Natural killer cell (primary cell): ENCODE measurements around the gene STK38L. TPM values are rescaled to one million over a fixed set of nuclear protein-coding genes. Genes with fewer than 3 reads are reported as not detected.

Experiments used
- ATAC-seq, 3 donors: fragments of 150-1000 bp in 2 of 3; fragments of 200-7000 bp in 1 of 3; cut with Tn5 transposase; 1 replicate in 1 of 3; 2 replicates in 2 of 3; pipeline ENCODE4 v1.10.0; 2021; ENCODE audit warnings: mild to moderate bottlenecking in 2 of 3, moderate library complexity in 2 of 3
- DNase-seq, 2 donors: peaks; one replicate each; pipeline versions ENCODE4 v3.0.0 to v3.0.0-alpha.2; 2013 to 2021; ENCODE audit warnings: mixed read lengths in 1 of 2
- H3K27ac ChIP-seq: one replicate; pipeline ENCODE4 v1.5.1; 2013; ENCODE audit warnings: mild to moderate bottlenecking, low read length
- H3K27me3 ChIP-seq: one replicate; pipeline ENCODE4 v1.6.1; 2013; ENCODE audit warnings: low read length; ENCODE audit not compliant: control insufficient read depth, insufficient read depth
- H3K36me3 ChIP-seq: one replicate; pipeline ENCODE4 v1.6.1; 2013; ENCODE audit warnings: low read length; ENCODE audit not compliant: control insufficient read depth, insufficient read depth
- H3K4me1 ChIP-seq: one replicate; pipeline ENCODE4 v1.6.1; 2013; ENCODE audit warnings: low read length; ENCODE audit not compliant: control insufficient read depth, insufficient read depth
- H3K4me3 ChIP-seq: one replicate; pipeline ENCODE4 v1.5.1; 2013; ENCODE audit warnings: low read length
- H3K9me3 ChIP-seq: one replicate; pipeline ENCODE4 v1.6.1; 2013; ENCODE audit warnings: low read length; ENCODE audit not compliant: control insufficient read depth, insufficient read depth
- H3K27ac Mint-ChIP-seq, 2 donors: one replicate each; pipeline ENCODE4 v1.8.0; 2022; ENCODE audit warnings: mild to moderate bottlenecking in 2 of 2, mixed read lengths in 2 of 2, moderate library complexity in 1 of 2
- H3K27me3 Mint-ChIP-seq, 2 donors: one replicate each; pipeline ENCODE4 v1.8.0; 2022; ENCODE audit warnings: low read depth in 2 of 2, mixed read lengths in 2 of 2
- H3K36me3 Mint-ChIP-seq: one replicate; pipeline ENCODE4 v1.8.0; 2022; ENCODE audit warnings: mixed read lengths
- H3K4me1 Mint-ChIP-seq, 2 donors: one replicate each; pipeline ENCODE4 v1.8.0; 2022; ENCODE audit warnings: mixed read lengths in 2 of 2
- H3K4me3 Mint-ChIP-seq: one replicate; pipeline ENCODE4 v1.8.0; 2022; ENCODE audit warnings: mild to moderate bottlenecking, moderate library complexity, mixed read lengths
- H3K9me3 Mint-ChIP-seq, 2 donors: one replicate each; pipeline ENCODE4 v1.8.0; 2022; ENCODE audit warnings: mixed read lengths in 2 of 2
- WGBS: methylation state at CpG from one replicate; pipeline ENCODE4 v1.1.7; 2013; ENCODE audit warnings: missing lambda C conversion rate; ENCODE audit not compliant: insufficient coverage; 5-methylcytosine and 5-hydroxymethylcytosine counted together
- intact Hi-C: fragments of 100-400 bp; cut with micrococcal nuclease; formaldehyde crosslinking; loops from one replicate; pipeline ENCODE4 v1.14.2; 2022
- total RNA-seq, 4 donors: library from RNA; stranded (reverse); fragments of 120-200 nt in 1 of 4; gene quantifications; one replicate each; pipeline versions ENCODE4 v1.2.3 to v1.2.4, GENCODE V29; 2013 to 2022
- TF ChIP-seq, protein P1 (sequence below): fragments of 200-600 bp; IDR thresholded peaks from one replicate; pipeline ENCODE4 v1.8.0; 2022; ENCODE audit warnings: antibody characterized with exemption

STK38L gene
- total RNA-seq, 3 donors from 2014 or later (not counting 1 experiment from before 2014, with no cell fraction given) = 14.0 to 17.0 (median 15.0) TPM

DNA sequence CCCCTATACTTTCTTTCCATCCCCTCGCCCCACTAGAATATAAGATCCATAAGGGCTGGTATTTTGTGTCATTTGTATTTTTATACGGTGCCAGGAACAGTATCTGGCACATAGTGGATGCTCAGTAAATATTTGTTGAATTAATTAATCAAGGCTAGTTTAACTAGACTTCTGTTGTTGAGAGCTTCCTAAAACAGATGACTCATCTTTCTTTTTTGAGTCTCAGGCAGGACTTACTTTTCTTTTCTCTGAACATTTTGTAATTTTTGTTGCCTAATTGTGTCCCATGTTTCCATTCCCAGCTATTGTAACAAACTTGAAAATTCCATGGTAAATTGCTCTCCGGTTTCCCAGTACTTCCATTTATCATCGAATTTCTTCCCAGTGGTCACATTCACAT lies 16.7 kb downstream of the STK38L start:
- no peaks in the 10 kb centered on the region for H3K36me3 Mint-ChIP-seq
- H3K27ac ChIP-seq = no peak overlapping the region
- ATAC-seq = no peak

DNA sequence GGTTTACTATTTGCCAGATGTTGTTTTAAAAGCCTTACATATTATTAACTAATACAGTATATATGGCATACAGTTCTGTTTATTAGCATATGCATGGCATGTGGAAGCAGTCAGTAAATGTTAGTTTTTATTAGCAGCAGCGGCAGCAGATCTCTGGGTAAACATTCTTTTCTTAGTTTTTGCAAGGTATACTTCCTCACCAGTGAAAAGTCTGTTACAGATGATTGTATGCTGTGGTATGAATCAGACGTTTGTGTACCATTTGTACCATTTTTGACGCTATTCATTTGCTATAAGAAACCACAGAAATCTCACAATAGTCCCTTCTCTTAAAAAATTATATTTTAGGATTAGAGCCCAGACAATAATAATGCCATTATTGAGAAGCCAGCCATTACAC lies 17.8 kb downstream of the STK38L start:
- DNase-seq = no peak
- 100% methylated on average over 1 of the region's 3 CpGs for WGBS
- H3K27ac ChIP-seq = no peak overlapping the region
- ATAC-seq = no peak
- no peaks in the 10 kb centered on the region for H3K4me1 ChIP-seq
- Mint-ChIP-seq H3K27ac (no peak overlapping the region), H3K4me3 (no peak overlapping the region), H3K4me1 (peaks cover 19 to 21% of the 10 kb centered on the region in 2 donors), H3K9me3 (no peaks in the 10 kb centered on the region), H3K36me3 (no peaks in the 10 kb centered on the region), H3K27me3 (no peaks in the 10 kb centered on the region)
- intact Hi-C loops = no loop called here
- TF ChIP-seq, protein P1, sequence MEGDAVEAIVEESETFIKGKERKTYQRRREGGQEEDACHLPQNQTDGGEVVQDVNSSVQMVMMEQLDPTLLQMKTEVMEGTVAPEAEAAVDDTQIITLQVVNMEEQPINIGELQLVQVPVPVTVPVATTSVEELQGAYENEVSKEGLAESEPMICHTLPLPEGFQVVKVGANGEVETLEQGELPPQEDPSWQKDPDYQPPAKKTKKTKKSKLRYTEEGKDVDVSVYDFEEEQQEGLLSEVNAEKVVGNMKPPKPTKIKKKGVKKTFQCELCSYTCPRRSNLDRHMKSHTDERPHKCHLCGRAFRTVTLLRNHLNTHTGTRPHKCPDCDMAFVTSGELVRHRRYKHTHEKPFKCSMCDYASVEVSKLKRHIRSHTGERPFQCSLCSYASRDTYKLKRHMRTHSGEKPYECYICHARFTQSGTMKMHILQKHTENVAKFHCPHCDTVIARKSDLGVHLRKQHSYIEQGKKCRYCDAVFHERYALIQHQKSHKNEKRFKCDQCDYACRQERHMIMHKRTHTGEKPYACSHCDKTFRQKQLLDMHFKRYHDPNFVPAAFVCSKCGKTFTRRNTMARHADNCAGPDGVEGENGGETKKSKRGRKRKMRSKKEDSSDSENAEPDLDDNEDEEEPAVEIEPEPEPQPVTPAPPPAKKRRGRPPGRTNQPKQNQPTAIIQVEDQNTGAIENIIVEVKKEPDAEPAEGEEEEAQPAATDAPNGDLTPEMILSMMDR = no peak
- no peaks in the 10 kb centered on the region for H3K9me3 ChIP-seq
- H3K27me3 ChIP-seq = no peaks in the 10 kb centered on the region
- H3K4me3 ChIP-seq = no peak overlapping the region
- no peaks in the 10 kb centered on the region for H3K36me3 ChIP-seq

More for the DNA sequence above, 16.7 kb downstream of the STK38L start:
- no peaks in the 10 kb centered on the region for H3K4me1 ChIP-seq
- intact Hi-C loops = no loop called here
- H3K4me1 Mint-ChIP-seq = peaks cover 21 to 26% of the 10 kb centered on the region in 2 donors
- no peak overlapping the region for H3K27ac Mint-ChIP-seq
- H3K36me3 ChIP-seq = no peaks in the 10 kb centered on the region
- no peaks in the 10 kb centered on the region for H3K9me3 ChIP-seq
- no peak overlapping the region for H3K4me3 ChIP-seq
- H3K27me3 ChIP-seq = no peaks in the 10 kb centered on the region
- no peaks in the 10 kb centered on the region for H3K9me3 Mint-ChIP-seq
- 70% methylated on average over 1 of the region's 4 CpGs for WGBS
- no peak overlapping the region for H3K4me3 Mint-ChIP-seq
- no peak for DNase-seq
- TF ChIP-seq, protein P1 = no peak
- no peaks in the 10 kb centered on the region for H3K27me3 Mint-ChIP-seq

GRCh38 chr12:27270148-27270547 lies 26.1 kb downstream of the STK38L start:
- Mint-ChIP-seq H3K4me3 (no peak overlapping the region), H3K4me1 (peaks cover 15 to 18% of the 10 kb centered on the region in 2 donors), H3K36me3 (peaks cover 6% of the 10 kb centered on the region), H3K27me3 (no peaks in the 10 kb centered on the region), H3K27ac (no peak overlapping the region), H3K9me3 (no peaks in the 10 kb centered on the region)
- TF ChIP-seq, protein P1 = no peak
- Histone ChIP-seq H3K27me3 (no peaks in the 10 kb centered on the region), H3K27ac (no peak overlapping the region), H3K9me3 (no peaks in the 10 kb centered on the region), H3K4me1 (no peaks in the 10 kb centered on the region), H3K36me3 (no peaks in the 10 kb centered on the region), H3K4me3 (no peak overlapping the region)
- 98% methylated on average over 3 of the region's 4 CpGs for WGBS
- ATAC-seq (no peak), DNase-seq (no peak)
- intact Hi-C loops = no loop called here

DNA sequence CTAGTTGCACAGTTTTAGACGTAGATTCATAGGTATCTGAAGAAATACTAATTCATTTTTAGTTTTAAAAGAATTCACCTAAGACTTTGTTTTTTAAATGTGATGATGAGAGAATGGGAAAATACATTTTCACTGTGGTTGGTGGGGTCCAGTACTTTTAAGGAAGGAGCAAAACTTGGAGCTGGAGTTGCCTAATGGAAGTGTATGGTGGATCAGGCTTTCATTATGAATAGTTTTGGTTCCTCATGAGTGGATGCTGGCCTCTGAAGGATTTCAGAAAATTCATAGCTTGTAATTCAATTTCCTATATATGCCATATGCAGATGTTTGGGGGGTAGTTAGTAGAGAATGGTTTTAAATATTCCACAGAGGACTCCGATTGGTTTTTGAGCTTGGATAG lies 27.1 kb downstream of the STK38L start:
- ATAC-seq = no peak
- Mint-ChIP-seq H3K4me1 (peaks cover 15 to 19% of the 10 kb centered on the region in 2 donors), H3K4me3 (no peak overlapping the region), H3K36me3 (peaks cover 6% of the 10 kb centered on the region), H3K9me3 (no peaks in the 10 kb centered on the region), H3K27ac (no peak overlapping the region), H3K27me3 (no peaks in the 10 kb centered on the region)
- TF ChIP-seq, protein P1 = no peak
- H3K36me3 ChIP-seq = no peaks in the 10 kb centered on the region
- intact Hi-C loops = no loop called here
- H3K9me3 ChIP-seq = no peaks in the 10 kb centered on the region
- no peak overlapping the region for H3K4me3 ChIP-seq
- 100% methylated on average over 1 of the region's 2 CpGs for WGBS
- no peak overlapping the region for H3K27ac ChIP-seq
- no peaks in the 10 kb centered on the region for H3K4me1 ChIP-seq
- no peak for DNase-seq
- H3K27me3 ChIP-seq = no peaks in the 10 kb centered on the region
